K562 (cell line): Measurements from ENCODE around the gene NDRG3. TPM values are rescaled to one million over a fixed set of nuclear protein-coding genes. Genes with fewer than 3 reads are reported as not detected.

ENCODE experiments used
- ESRRB ChIP-seq: fragments of 250-450 bp; sonication (Bioruptor Pico); IDR thresholded peaks from 2 replicates; pipeline ENCODE4 v1.5.0; 2020; ENCODE audit warnings: mild to moderate bottlenecking, moderate library complexity, borderline replicate concordance
- ZMIZ1 ChIP-seq, 2 experiments: fragments of 150-350 bp in 1 of 2; IDR thresholded peaks; 2 replicates each; pipeline ENCODE4 v1.6.1; 2012 to 2016; ENCODE audit warnings: low read depth in 2 of 2, low read length in 2 of 2, mild to moderate bottlenecking in 1 of 2, moderate library complexity in 1 of 2
- ZNF274 ChIP-seq: IDR thresholded peaks from 2 replicates; pipeline ENCODE4 v1.6.1; 2011; ENCODE audit warnings: low read depth, mild to moderate bottlenecking, low read length, moderate library complexity, borderline replicate concordance
- polyA plus RNA-seq, 8 experiments: library from polyadenylated mRNA; depleted of rRNA in 4 of 8; stranded (reverse) in 5 of 8; unstranded in 3 of 8; fragments of >200 nt; fragmentation: Nextera tagmentation in 2 of 8; fragmentation: Illumina TruSeq in 1 of 8; extraction: Ambion mirVana in 2 of 8; extraction: Trizol in 1 of 8; gene quantifications; 2 replicates each; pipeline versions ENCODE4 v1.2.1 to v1.2.3, GENCODE V29; 2011 to 2014; ENCODE audit warnings: inconsistent platforms in 1 of 8, missing spikeins in 1 of 8
- total RNA-seq, 7 experiments: library from RNA; depleted of rRNA in 6 of 7; stranded (reverse); fragments of >200 nt in 6 of 7; fragmentation: Illumina TruSeq in 2 of 7; extraction: Trizol in 2 of 7; gene quantifications; 2 replicates each; pipeline versions ENCODE4 v1.2.1 to v1.2.3, GENCODE V29; 2011 to 2021; ENCODE audit warnings: low replicate concordance in 1 of 7
- TF ChIP-seq, protein P1 (sequence below): IDR thresholded peaks from 2 replicates; pipeline ENCODE4 v1.6.1; 2011; ENCODE audit not compliant: insufficient read length; ENCODE audit errors: extremely low read depth
- TF ChIP-seq, protein P2 (sequence below): IDR thresholded peaks from 3 replicates; pipeline ENCODE4 v1.6.1; 2011; ENCODE audit warnings: borderline replicate concordance, mild to moderate bottlenecking, moderate library complexity; ENCODE audit not compliant: insufficient read length; ENCODE audit errors: extremely low read depth

The NDRG3 gene
- total and polyA plus RNA-seq, 9 of the 15 experiments (the other 6 are each of a cell fraction or from before 2014, with no cell fraction given) = 14.6 to 39.4 (median 24.4) TPM

- TF ChIP-seq ZMIZ1 (IDR thresholded peaks at IDR 0.05; ENCODE audit: low read depth in 2 of 2, low read length in 2 of 2) = no peak
- TF ChIP-seq, protein P1, sequence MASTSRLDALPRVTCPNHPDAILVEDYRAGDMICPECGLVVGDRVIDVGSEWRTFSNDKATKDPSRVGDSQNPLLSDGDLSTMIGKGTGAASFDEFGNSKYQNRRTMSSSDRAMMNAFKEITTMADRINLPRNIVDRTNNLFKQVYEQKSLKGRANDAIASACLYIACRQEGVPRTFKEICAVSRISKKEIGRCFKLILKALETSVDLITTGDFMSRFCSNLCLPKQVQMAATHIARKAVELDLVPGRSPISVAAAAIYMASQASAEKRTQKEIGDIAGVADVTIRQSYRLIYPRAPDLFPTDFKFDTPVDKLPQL = no peak
- TF ChIP-seq ZNF274 = no peak
- TF ChIP-seq, protein P2, sequence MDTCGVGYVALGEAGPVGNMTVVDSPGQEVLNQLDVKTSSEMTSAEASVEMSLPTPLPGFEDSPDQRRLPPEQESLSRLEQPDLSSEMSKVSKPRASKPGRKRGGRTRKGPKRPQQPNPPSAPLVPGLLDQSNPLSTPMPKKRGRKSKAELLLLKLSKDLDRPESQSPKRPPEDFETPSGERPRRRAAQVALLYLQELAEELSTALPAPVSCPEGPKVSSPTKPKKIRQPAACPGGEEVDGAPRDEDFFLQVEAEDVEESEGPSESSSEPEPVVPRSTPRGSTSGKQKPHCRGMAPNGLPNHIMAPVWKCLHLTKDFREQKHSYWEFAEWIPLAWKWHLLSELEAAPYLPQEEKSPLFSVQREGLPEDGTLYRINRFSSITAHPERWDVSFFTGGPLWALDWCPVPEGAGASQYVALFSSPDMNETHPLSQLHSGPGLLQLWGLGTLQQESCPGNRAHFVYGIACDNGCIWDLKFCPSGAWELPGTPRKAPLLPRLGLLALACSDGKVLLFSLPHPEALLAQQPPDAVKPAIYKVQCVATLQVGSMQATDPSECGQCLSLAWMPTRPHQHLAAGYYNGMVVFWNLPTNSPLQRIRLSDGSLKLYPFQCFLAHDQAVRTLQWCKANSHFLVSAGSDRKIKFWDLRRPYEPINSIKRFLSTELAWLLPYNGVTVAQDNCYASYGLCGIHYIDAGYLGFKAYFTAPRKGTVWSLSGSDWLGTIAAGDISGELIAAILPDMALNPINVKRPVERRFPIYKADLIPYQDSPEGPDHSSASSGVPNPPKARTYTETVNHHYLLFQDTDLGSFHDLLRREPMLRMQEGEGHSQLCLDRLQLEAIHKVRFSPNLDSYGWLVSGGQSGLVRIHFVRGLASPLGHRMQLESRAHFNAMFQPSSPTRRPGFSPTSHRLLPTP = no peak
- TF ChIP-seq ESRRB = no peak
- TF ChIP-seq, all 486 proteins: peak for 0
Measured at GRCh38 chr20:36687850-36688249, 58.0 kb downstream of the NDRG3 start (continued).
